ENCODE data around the gene LRRN4CL.
"Not testable (repeated sequence)": the region's sequence is repeated elsewhere in the genome, so short reads cannot be mapped to it uniquely, and the experiment has no call there.

Gene LRRN4CL

DNA sequence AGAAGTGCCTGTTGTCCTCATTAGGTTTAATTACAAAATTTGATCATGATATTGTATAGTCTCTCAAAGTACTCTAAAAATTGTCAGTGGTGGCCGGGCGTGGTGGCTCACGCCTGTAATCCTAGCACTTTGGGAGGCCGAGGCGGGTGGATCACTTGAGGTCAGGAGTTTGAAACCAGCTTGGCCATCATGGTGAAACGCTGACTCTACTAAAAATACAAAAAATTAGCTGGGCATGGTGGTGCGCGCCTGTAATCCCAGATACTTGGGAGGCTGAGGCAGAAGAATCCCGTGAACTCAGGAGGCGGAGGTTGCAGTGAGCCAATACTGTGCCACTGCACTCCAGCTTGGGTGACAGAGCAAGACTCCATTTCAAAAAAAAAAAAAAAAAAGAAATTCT, 13.9 kb downstream of the LRRN4CL start:
- DNase-seq = not testable (repeated sequence)

DNA sequence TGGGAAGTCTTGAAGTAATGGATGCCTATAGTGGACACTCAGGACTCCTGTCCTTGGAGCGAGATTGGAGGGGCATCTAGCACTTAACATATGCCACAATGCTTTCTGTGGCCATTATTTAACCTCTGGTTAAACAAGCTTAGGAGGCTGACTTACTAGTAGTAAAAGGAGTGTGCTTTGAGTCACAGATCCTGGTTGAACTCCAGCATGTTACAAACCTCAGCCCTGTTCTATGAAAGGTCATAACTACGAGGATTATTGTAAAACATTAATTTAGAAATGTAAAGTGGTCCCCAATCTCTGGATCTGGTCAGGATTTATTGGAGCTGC, 16.2 kb downstream of the LRRN4CL start:
- no peak for DNase-seq

DNA sequence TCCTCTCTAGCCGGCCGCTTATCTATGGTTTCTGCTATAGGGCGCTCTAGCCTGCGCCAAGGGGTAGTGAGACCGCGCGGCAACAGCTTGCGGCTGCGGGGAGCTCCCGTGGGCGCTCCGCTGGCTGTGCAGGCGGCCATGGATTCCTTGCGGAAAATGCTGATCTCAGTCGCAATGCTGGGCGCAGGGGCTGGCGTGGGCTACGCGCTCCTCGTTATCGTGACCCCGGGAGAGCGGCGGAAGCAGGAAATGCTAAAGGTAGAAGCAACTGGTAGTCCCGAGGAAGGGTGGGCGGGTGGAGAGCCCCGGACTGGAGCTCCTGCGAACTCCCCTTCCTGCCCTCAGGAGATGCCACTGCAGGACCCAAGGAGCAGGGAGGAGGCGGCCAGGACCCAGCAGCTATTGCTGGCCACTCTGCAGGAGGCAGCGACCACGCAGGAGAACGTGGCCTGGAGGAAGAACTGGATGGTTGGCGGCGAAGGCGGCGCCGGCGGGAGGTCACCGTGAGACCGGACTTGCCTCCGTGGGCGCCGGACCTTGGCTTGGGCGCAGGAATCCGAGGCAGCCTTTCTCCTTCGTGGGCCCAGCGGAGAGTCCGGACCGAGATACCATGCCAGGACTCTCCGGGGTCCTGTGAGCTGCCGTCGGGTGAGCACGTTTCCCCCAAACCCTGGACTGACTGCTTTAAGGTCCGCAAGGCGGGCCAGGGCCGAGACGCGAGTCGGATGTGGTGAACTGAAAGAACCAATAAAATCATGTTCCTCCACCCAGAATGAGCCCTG, 17.5 kb downstream of the LRRN4CL start, which contains the start of the genes LBHD1 and UQCC3:
TSS of gene LBHD1 (minus strand) at position 660 of the 782 bp plus-strand sequence. CDS start 2,236 bp downstream, outside the sequence.
TSS of gene UQCC3 (plus strand) at position 66 of the 782 bp plus-strand sequence. CDS start at position 139, 73 bp downstream.
- DNase-seq = peak; percentile 71

DNA sequence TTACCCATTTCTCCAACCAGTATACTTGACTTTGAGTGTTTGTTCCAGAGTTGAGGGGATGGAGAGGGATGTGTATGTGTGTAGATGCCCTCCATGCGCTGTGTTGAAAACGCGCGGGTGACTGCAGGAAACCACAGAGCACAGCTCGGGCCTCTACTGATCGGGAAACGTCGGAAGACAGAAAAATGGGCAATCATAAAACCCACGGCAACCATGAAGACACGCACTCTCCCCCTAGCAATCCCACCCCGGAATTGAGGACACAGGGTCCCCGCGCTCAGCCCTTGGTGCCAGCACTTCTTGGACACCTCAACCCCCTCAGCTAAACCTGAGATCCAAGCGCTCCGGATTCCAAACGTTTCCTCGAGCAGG, 18.1 kb downstream of the LRRN4CL start:
- no peak for DNase-seq

DNA sequence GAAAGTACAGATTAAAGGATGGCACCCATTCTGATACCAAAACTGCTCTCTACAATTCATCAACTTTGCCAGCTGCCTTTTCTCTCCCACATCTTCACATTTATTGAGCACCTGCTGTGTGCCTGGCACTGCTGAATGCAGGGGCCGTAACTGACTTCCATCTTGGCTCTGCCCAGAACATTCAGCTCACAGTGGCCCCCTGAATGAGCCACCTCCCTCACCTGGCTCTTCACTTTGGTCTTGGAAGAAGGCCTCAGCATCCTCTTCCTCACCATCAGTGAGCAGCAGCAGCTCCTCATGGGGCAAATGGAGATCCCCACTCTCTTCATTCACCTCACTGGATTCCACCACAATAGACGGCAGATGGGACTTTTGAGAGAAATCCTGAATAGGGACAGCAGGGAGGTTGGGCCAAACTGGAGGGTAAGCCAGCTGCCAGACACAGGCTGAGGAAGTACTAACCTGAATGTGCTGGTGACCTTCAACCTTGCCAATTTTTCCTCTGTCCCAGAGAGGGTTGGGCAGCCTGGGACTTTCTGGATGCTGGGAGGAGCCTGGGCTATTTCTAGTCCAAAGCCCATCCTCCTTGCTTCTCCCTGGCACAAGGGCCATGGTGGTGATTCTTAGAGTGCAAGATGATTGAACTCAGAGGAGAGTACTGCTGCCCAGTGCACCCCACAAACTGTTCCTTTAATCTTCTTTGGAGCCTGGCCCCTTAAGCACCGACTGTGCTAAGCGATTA, 19.7 kb downstream of the LRRN4CL start:
- DNase-seq = no peak

DNA sequence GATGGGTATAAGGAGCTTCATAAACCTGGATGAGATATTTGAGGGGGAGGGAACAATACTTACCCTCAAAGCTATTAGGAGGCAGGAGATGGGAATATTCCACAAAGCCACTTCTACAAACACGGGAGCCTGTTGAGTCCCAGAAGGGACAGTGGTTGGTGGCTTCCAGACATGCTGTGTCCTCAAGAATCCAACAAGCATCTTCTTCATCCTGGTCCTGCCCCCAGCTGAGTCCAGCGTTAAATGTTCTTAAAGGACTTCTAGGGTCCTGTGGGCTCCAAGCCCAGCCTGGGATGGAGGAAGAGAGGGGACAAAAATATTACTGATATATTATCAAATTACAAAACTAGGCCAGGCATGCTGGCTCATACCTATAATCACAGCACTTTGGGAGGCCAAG, 21.9 kb downstream of the LRRN4CL start:
- no peak for DNase-seq

DNA sequence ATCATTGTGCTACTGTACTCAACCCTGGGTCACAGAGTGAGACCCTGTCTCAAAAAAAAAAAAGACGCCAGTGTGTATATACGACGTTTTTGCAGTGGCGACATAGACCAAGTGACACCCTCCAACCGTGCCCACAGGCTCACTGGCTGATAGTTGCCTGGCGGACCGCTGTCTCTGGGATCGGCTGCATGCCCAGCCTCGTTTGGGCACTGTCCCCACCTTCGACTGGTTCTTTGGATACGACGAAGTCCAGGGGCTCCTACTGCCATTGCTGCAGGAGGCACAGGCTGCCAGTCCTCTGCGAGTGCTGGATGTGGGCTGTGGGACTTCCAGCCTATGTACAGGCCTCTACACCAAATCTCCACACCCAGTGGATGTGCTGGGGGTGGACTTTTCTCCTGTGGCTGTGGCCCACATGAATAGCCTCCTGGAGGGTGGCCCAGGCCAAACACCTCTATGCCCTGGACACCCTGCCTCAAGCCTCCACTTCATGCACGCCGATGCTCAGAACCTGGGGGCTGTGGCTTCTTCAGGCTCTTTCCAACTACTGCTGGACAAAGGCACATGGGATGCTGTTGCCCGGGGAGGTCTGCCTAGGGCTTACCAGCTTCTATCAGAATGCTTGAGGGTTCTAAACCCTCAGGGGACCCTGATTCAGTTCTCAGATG, 22.9 kb downstream of the LRRN4CL start:
- peak; percentile 21 for DNase-seq

DNA sequence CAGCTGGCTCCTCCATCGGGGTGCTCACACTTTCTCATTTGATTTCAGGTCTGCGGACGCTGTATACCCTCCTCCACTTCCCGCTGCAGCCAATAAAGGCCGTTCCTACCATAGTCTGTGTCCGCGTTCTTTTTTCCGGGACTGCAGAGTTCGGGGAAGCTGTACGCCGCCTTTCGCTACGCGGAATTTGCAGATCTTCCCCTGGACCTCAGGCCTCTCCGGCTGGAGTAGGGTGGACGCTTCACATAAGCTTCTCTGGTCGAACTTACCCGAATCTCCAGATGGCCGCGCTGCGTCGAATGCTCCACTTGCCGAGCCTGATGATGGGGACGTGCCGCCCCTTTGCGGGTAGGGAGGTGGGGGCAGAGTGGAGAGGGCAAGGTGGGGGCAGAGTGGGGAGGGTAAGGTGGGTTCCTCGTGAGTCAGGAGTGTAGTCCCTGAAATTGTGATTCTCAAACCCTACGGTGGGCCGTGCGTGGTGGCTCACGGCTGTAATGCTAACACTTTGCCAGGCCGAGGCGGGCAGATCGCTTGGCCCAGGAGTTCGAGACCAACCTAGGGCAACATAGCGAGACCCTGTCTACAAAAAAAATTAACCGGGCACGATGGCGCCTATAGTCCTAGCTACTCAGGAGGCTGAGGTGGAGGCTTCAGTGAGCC, 23.6 kb downstream of the LRRN4CL start:
- peak; percentile 70 for DNase-seq

DNA sequence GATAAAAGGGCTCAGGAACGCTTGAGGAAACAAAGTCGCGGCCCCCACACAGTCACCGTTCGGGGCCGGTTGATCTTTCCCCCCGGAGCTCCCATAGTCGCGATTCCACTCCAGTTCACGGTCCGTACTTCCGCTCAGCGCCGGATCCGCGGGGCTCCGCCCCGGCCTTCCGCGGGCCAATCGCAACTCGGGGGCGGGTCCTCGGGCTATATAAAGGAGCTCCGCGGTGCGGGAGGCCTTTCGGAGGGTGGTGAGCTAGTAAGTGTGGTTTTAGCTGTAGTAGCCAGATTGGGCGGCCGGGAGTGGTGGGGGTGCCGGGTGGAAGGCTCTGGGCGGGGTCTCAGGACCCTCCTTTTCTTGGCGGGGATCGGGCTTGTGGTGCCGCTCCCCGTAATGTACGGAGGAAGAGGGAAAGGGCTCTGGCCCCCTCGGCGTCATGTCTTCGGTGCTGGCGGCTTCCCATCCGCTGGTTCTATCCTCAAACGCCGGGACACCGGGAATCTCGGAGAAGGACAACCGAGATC, 24.2 kb downstream of the LRRN4CL start, which contains the start of the genes C11orf98 and CSKMT:
TSS of gene C11orf98 (minus strand) at position 136 of the 524 bp plus-strand sequence. CDS start at position 95, 41 bp downstream.
TSS of gene CSKMT (plus strand) at position 238 of the 524 bp plus-strand sequence. CDS start 568 bp downstream, outside the sequence.
- peak; percentile 94 for DNase-seq

DNA sequence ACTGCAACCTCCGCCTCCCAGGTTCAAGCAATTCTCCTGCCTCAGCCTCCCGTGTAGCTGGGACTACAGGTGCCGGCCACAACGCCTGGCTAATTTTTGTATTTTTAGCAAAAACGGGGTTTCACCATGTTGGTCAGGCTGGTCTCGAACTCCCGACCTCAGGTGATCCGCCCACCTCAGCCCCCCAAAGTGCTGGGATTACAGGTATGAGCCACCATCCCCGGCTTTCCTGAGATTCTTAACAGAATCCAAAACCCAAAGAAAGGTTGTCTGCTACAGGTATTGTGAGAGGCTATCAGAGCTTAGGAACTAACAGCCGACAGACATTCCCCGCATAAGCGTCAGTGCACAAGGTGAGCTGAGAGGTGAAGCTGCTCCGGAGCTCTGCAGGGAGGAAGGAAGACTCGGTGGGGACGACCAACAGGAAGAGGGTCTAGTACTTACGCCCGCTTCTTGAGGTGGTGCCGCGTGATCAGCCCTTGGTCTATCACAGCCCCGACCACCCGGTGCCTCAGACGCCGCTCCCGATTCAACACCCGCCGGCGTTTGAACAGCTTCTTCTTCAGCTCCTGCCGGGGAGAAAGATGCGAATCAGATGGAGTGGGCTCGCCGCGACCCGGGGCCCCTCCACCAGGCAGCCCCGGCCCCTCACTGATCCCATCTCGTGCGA, 24.8 kb downstream of the LRRN4CL start:
- peak; percentile 53 for DNase-seq

DNA sequence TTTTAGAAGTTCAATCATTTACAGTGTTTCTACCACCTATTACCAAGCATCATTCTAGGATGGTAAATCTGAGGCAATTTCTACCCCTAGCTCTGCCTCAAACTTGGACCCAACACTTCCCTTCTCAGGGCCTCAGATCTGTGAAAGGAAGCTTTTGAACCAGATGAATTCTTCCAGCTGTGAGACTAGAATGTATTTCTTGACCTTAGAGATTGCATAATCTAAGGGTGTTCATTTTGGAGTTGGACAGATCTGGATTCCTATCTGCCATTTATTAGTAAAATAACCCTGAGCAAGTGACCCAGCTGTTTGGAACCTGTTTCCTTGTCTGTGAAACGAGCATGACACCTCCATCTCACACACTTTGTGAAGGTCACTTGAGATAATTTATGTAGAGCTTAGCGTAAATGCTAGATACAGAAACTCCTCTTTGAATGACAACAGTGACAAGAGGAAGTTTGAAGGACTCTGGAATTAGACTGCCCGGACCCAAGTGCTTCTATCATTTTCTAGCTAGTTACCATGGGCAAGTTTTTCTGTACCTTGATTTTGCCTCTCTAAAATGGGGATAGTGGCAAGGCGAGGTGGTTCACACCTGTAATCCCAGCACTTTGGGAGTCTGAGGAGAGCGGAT, 32.4 kb downstream of the LRRN4CL start:
- no peak for DNase-seq

DNA sequence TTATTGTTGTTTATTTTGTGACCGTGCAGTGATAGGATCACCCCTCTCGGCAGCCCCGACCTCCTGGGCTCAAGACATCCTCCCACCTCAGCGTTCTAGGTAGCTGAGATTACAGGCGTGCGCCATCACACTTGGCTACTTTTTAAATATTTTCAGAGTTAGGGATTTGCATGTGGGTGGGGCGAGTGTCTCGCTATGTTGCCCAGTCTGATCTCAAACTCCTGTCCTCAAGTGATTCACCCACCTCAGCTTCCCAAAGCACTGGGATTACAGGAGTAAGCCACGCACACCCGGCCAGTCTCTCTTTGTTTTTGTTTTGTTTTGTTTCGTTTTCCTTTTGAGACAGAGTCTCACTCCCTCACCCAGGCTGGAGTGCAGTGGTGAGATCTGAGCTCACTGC, 35.0 kb downstream of the LRRN4CL start:
- DNase-seq = no peak

DNA sequence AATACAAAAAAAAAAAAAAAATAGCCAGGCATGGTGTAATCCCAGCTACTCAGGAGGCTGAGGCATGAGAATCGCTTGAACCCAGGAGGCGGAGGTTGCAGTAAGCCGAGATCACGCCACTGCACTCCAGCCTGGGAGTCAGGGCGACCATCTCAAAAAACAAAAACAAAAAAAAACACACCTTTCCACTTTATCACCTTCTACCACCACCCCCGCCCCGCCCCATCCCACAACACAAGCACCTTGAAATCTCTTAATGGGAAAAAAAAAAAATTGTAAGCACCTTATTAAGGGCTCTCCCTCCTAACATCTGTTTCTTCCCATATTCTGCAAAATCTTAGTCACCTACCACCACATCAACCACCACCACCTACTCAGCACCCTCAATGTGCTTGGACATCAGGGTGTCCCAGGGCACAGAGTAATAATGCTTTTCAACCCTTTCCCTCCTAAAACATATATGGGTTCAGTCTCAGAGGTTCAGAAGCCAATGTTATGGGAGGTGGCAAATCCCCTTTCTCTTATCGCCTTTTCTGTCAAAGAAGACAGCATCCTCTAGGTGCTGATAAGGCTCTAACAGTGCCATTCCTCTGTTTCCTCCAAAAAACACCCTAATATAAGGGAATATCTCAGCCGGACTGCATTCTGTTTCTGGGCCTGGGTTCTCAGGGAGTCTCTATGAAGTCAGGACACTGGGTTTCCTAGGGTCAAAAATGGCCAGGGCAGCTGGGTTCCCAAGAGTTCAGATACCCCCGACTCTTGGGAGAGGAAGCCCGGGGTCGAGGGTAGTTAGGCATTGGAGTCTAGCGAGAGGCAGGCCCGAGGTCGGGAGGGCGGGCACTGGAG, 36.9 kb downstream of the LRRN4CL start:
- no peak for DNase-seq

DNA sequence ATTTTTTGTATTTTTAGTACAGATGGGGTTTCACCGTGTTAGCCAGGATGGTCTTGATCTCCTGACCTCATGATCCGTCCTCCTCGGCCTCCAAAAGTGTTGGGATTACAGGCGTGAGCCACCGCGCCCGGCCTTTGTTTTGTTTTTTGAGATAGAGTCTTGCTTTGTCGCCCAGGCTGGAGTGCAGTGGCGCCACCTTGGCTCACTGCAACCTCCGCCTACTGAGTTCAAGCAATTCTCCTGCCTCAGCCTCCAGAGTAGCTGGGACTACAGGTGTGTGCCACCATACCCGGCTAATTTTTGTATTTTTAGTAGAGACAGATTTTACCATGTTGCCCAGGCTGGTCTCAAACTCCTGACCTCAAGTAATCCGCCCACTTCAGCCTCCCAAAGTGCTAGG, 39.0 kb downstream of the LRRN4CL start:
- not testable (repeated sequence) for DNase-seq

DNA sequence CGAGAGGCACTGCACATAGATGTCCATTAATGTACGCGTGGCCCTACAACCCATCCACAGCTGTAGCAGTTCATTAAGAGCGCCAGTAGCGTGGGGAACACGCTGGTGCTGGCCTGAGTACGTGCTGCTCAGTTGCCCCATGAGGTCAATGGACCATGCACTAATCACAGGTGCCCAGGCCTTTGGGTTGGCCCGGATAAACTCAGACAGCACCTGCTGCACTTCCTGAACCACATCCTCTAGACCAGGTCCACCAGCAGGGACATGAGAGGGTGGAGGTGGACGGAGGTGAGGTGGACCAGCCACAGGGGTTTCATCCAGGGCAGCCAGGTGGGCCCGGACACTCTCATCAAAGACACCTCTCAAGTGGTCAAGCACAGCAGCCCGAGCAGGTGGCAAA, 39.8 kb downstream of the LRRN4CL start:
- DNase-seq = no peak

DNA sequence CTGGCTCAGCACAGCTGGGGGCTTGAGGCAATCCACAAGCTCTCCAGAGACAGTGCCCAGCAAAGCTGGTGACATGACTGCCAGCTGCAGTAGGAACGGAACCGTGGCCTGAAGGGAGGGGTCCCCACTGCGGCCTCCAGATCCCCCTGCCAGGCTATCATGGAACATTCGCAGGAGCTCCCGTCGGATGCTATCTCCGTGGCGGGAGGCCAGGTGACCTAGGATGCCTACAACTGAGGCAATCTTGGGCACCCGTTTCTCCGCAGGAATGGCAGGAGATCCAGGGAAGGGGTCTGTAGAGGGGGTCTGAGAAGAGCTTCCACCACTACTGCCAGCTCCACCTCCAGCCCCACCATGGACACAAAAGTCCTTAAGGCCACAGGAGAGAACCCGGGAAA, 40.4 kb downstream of the LRRN4CL start:
- no peak for DNase-seq

DNA sequence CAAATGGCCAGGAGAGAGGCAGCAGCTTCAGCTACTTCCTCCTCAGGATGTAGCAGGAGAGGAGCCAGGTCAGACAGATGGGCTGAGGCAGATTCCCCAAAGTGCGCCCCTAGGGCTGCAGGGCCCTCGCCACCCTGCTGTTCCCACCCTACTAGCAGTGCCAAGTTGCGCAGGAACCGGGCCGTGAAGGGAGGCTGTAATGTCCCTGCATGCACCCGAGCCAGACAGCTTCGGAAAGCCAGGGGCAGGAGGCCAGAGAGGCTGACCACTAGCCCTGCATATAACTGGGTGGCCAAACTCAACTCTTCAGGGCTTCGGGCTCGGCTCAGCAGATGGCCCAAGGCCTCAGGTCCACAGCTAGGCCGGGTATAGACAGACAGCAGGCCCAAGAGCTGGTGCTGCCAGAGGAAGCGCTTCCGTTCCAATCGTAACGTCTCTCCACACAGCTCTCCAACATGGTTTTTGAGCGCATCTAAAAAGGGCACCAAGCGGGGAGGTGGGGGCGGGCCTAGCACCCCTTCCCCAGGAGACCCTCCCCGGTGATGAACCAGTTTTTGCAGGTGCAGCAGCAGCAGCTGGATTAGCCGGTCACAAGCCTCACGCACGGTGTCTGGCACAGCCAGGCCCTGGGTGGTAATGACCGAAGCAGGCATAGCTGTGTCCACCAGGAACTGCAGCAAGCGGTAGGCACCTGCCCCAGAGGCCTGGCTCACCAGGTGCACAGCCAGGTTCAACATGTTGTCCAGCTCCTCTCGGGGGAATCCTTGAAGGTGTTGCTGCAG, 41.0 kb downstream of the LRRN4CL start:
- no peak for DNase-seq

DNA sequence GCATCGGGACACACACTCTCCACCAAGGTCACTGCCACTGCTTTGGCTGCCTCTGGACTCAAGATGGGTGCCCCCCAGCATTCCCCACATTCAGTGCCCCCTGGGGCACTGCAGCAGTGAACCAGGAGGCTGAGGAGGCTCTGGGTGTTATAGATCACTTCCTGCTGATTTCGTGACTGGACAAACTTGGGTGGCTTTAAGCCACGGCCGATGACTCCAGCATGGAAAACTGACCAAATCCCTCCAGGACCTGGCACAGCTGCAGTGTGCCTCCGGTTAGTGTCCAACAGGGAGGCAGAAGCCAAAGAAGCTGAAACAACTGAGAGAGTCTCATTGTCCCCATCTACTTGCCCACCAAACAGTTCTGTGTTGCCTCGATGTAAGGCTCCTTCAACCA, 41.7 kb downstream of the LRRN4CL start:
- no peak for DNase-seq

DNA sequence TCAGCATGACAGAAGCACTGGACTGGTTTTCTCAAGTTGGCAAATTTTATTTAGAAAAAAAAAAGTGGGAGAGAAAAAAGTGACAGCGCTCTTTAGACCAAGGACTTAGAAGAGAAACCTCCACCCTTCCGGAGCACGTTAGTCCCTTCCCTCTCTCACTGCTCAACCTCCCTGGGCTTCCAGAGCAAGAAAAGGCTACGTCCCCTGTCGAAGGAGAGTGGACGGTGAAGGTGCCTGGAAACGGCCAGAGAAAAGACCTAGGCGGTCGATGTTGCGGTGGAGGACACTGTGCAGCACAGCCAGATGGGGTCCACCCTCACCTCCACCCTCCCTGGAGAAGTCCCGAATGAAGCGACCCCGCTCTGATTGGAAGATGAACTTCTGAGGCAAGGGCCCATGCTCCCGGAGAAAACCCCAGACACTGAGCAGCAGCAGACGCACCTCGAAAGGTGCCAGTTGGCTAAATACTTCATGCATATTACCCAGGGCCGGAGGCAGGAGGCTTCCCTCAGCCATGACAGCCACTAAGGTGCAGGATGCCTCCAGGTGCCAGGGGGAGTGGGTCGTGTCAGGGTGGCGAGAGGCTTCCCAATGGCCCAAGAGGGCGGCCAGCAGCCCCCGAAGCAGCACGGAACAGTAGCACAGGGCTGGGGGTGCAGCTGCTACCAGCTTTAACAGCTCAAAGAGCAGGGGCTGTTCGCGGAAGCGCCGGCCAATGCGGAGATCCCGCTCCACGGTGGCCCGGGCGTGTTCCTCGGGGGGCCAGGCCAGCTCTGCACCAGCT, 42.3 kb downstream of the LRRN4CL start:
- DNase-seq = no peak
